HPDE6-E6E7 (cell line): ENCODE results near the gene KCNK7.

Experiments used
- DNase-seq: peaks from one replicate; pipeline ENCODE4 v3.0.0; 2011; ENCODE audit warnings: missing footprints; ENCODE audit errors: extremely low spot score

KCNK7 gene

GRCh38 chr11:65557280-65558001, 38.2 kb downstream of the KCNK7 start:
- DNase-seq = no peak

- DNase-seq = no peak
These were observed 38.9 kb downstream of the KCNK7 start for GRCh38 chr11:65556470-65557279.

- DNase-seq = no peak
These were observed 39.8 kb downstream of the KCNK7 start for GRCh38 chr11:65555693-65556231.

DNA sequence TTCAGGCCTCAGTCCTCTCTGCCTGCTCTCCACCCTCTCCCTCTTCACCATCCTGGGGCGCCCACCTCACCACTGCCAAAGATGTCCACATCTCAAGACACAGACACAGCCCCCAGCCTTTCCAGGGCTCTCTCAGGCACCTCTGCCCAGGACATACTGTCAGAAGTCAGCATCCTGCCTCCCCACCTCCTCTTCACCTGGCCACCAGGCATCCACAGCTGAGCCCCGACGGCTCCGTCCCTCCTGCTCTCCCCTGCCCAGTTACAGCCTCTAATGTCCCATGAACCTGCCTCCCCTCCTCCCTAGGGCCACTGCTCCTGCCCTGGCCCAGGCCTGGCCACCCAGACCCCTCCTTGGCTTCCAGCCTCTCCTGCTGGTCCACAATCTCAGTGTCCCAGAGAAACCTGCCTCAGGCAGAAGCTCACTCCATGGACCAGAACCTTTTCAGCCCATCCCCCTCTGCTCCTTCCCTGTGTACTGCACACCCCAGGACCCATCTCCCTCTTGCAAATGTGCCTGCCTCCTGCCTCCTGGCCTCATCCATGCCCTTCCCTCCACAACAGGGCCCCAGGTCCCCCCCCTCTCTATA, 40.7 kb downstream of the KCNK7 start:
- DNase-seq = no peak

- DNase-seq = no peak
These were observed 41.4 kb downstream of the KCNK7 start for GRCh38 chr11:65554057-65554818.

- no peak for DNase-seq
These were observed 42.1 kb downstream of the KCNK7 start for GRCh38 chr11:65553301-65554001.

DNA sequence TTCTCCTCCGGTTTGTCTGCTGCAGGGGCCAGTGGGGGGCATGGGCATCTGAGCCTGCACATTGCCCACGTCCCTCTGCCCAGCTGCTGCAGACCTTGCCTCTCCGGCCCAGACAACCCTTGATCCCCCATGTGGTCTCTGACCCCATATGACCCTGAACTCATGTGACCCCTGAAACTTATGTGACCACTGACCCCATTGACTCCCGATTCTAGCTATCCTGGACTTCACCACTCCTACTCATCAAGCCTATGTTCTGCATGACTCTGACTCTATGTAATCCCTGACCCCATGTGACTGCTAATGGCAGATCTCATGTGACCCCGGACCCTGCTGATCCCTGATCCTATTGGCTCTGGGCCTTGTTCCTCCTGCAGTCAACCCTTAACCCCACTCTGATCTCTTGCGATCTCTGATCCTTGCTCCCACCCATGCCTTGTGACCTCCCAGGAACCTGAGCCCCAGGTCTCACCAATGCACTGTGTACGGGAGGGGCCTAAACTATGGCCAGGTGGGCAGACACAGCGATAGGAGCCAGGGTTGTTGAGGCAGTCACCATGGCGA, 43.1 kb downstream of the KCNK7 start:
- no peak for DNase-seq

- DNase-seq = no peak
These were observed 43.8 kb downstream of the KCNK7 start for GRCh38 chr11:65551572-65552387.

- DNase-seq = no peak
These were observed 46.5 kb downstream of the KCNK7 start for GRCh38 chr11:65549096-65549495.

DNA sequence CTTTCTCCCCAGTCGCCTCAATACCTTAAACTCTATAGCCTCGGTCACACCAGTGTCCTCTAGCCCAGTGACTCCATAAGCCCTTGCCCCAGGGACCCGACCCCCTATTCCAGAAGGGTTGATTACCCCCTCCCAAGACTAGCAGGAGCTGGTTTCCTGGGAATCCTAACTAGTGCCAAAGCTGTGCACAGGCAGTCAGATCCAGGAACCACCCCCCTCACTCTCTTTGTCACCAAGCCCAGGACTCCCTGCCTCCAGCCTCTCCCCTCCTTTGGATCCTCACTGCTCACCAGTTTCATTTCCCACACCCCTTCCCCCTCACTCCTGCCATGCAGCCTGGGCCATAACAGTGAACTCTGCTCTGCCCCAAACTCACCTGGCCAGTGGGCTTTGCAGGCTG, 47.2 kb downstream of the KCNK7 start:
- DNase-seq = no peak

DNA sequence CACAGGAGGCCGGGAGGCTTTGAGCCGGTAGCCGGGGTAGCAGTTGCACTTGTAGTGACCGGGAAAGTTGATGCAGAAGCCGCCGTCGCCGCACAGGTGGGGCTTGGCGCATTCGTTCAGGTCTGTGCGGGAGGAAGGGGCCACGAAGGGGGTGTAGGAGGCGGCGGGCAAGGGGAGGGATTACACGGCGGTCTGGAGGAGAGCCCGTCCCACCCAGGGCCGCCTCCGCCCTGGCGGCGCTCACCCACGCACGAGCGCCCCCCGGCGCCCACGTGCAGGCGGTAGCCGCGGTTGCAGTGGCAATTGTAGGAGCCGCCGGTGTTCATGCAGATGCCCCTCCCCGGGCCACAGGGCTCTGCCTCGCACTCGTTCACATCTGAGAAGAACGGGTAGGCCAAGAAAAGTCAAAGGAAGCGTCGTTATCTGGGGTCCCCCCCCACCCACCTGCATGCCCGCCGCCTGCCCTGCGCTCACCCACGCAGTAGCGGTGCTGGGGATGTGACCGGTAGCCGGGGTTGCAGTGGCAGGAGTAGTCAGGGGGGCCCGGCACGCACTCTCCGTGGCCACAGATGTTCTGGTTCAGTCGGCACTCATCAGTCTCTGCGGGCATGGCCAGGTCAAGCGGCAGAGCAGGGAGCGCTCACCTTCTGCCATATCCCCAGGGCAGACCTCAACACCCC, 48.0 kb downstream of the KCNK7 start:
- DNase-seq = no peak

- DNase-seq = no peak
These were observed 49.2 kb downstream of the KCNK7 start for GRCh38 chr11:65546217-65546958.

DNA sequence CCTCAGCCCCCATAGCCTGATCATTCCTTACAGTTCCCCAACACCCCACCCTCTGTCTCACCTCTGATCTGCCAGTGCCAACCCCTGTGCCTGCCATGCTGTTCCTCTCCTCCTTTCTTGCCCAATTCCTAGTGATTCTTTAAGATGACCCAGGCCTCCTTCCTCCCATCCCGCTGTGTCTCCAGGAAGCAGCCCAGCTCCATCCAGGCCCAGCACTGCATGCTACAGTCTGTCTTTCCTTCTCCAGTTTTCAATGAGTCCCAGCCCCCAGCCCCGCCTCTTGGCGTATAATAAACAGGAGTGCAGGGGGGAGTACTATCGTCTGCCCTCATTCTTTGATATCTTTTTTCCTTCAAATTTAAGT, 49.8 kb downstream of the KCNK7 start:
- no peak for DNase-seq
